Caki2 (cell line): ENCODE data around the gene FHIT. TPM values are rescaled to one million over a fixed set of nuclear protein-coding genes. Genes with fewer than 3 reads are reported as not detected.

Experiments used
- DNase-seq: peaks from one replicate; pipeline ENCODE4 v3.0.0-alpha.2; 2015; ENCODE audit warnings: low read depth
- in situ Hi-C: cut with HindIII; loops from 2 replicates; pipeline ENCODE4 v1.10.0; 2016; ENCODE audit warnings: low sequenced_read_pairs, low pct_unique_long_range_greater_than_20kb, mixed read lengths
- total RNA-seq: library from RNA; depleted of rRNA; stranded (reverse); fragments of >200 nt; shearing (Covaris generic); gene quantifications from 2 replicates; pipeline ENCODE4 v1.2.3, GENCODE V29; 2014; ENCODE audit warnings: low replicate concordance

The FHIT gene
- total RNA-seq, 1 experiment from 2014 or later = 4.8 TPM

GRCh38 chr3:60856257-60857046 is 394.8 kb downstream of the FHIT start:
- DNase-seq = no peak

GRCh38 chr3:60855250-60855649 is 396.0 kb downstream of the FHIT start:
- DNase-seq = no peak
- in situ Hi-C loops = no loop called here

More at GRCh38 chr3:60856257-60857046, 394.8 kb downstream of the FHIT start:
- in situ Hi-C loops = no loop called here

GRCh38 chr3:60854791-60855190 is 396.5 kb downstream of the FHIT start:
- DNase-seq = no peak
- in situ Hi-C loops = no loop called here

GRCh38 chr3:60847791-60848190 is 403.5 kb downstream of the FHIT start:
- in situ Hi-C loops = no loop called here
- DNase-seq = no peak

- in situ Hi-C loops = no loop called here
- DNase-seq = no peak
Observed at GRCh38 chr3:60844256-60844655, 407.0 kb downstream of the FHIT start.

- in situ Hi-C loops = no loop called here
- DNase-seq = peak; percentile 19
Observed at GRCh38 chr3:60841355-60841754, 409.9 kb downstream of the FHIT start.

- no peak for DNase-seq
Observed at GRCh38 chr3:60839246-60839645, 412.0 kb downstream of the FHIT start.

GRCh38 chr3:60835796-60836195 is 415.5 kb downstream of the FHIT start:
- in situ Hi-C loops = no loop called here
- DNase-seq = no peak

More at GRCh38 chr3:60839246-60839645, 412.0 kb downstream of the FHIT start:
- in situ Hi-C loops = no loop called here

- DNase-seq = no peak
- in situ Hi-C loops = no loop called here
Observed at GRCh38 chr3:60829058-60829457, 422.2 kb downstream of the FHIT start.

- in situ Hi-C loops = no loop called here
- DNase-seq = no peak
Observed at GRCh38 chr3:60827666-60828065, 423.6 kb downstream of the FHIT start.

- in situ Hi-C loops = no loop called here
Observed at GRCh38 chr3:60826511-60826910, 424.7 kb downstream of the FHIT start.

GRCh38 chr3:60812502-60812901 is 438.8 kb downstream of the FHIT start:
- in situ Hi-C loops = no loop called here
- DNase-seq = no peak

More at GRCh38 chr3:60826511-60826910, 424.7 kb downstream of the FHIT start:
- no peak for DNase-seq

GRCh38 chr3:60810881-60811280 is 440.4 kb downstream of the FHIT start:
- DNase-seq = no peak

GRCh38 chr3:60809857-60810610 is 441.2 kb downstream of the FHIT start:
- in situ Hi-C loops = no loop called here
- no peak for DNase-seq

More at GRCh38 chr3:60810881-60811280, 440.4 kb downstream of the FHIT start:
- in situ Hi-C loops = no loop called here

GRCh38 chr3:60803216-60804173 is 447.8 kb downstream of the FHIT start:
- in situ Hi-C loops = no loop called here
- DNase-seq = no peak

GRCh38 chr3:60801307-60801706 is 449.9 kb downstream of the FHIT start:
- in situ Hi-C loops = no loop called here
- no peak for DNase-seq

- DNase-seq = no peak
- in situ Hi-C loops = no loop called here
Observed at GRCh38 chr3:60798456-60798855, 452.8 kb downstream of the FHIT start.

- in situ Hi-C loops = no loop called here
- no peak for DNase-seq
Observed at GRCh38 chr3:60792249-60792852, 458.9 kb downstream of the FHIT start.
